ENCODE data around the gene IL17RE.
"Not testable (repeated sequence)": the region's sequence is repeated elsewhere in the genome, so short reads cannot be mapped to it uniquely, and the experiment has no call there.

DNA sequence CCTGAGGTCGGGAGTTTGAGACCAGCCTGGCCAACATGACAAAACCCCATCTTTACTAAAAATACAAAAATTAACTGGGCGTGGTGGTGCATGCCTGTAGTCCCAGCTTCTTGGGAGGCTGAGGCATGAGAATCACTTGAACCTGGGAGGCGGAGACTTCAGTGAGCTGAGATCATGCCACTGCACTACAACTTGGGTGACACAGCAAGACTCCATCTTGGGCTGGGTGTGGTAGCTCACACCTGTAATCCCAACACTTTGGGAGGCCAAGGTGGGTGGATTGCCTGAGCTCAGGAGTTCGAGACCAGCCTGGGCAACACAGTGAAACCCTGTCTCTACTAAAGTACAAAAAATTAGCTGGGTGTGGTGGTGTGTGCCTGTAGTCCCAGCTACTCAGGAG is 26.4 kb upstream of the IL17RE start:
- not testable (repeated sequence) for TF ChIP-seq YY1 (tag by site-specific recombination; IDR thresholded peaks at IDR 0.05); ZBTB8A (tag by site-specific recombination; IDR thresholded peaks at IDR 0.05); ZNF16 (tag by site-specific recombination; IDR thresholded peaks at IDR 0.05; ENCODE audit: low read depth); ZNF558 (tag by site-specific recombination; IDR thresholded peaks at IDR 0.05); GLIS1 (tag by site-specific recombination; IDR thresholded peaks at IDR 0.05); ZBTB48 (tag by site-specific recombination; IDR thresholded peaks at IDR 0.05)
- TF ChIP-seq, protein P1, sequence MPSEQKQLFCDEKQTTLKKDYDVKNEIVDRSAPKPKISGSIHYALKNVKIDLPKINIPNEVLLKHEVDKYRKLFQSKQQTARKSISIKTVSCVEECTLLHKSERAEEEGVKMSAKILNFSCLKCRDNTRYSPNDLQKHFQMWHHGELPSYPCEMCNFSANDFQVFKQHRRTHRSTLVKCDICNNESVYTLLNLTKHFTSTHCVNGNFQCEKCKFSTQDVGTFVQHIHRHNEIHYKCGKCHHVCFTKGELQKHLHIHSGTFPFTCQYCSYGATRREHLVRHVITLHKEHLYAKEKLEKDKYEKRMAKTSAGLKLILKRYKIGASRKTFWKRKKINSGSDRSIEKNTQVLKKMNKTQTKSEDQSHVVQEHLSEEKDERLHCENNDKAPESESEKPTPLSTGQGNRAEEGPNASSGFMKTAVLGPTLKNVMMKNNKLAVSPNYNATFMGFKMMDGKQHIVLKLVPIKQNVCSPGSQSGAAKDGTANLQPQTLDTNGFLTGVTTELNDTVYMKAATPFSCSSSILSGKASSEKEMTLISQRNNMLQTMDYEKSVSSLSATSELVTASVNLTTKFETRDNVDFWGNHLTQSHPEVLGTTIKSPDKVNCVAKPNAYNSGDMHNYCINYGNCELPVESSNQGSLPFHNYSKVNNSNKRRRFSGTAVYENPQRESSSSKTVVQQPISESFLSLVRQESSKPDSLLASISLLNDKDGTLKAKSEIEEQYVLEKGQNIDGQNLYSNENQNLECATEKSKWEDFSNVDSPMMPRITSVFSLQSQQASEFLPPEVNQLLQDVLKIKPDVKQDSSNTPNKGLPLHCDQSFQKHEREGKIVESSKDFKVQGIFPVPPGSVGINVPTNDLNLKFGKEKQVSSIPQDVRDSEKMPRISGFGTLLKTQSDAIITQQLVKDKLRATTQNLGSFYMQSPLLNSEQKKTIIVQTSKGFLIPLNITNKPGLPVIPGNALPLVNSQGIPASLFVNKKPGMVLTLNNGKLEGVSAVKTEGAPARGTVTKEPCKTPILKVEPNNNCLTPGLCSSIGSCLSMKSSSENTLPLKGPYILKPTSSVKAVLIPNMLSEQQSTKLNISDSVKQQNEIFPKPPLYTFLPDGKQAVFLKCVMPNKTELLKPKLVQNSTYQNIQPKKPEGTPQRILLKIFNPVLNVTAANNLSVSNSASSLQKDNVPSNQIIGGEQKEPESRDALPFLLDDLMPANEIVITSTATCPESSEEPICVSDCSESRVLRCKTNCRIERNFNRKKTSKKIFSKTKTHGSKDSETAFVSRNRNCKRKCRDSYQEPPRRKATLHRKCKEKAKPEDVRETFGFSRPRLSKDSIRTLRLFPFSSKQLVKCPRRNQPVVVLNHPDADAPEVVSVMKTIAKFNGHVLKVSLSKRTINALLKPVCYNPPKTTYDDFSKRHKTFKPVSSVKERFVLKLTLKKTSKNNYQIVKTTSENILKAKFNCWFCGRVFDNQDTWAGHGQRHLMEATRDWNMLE (tag by site-specific recombination; conservative IDR thresholded peaks at IDR 0.05; ENCODE audit: low read depth) = not testable (repeated sequence)
- TF ChIP-seq, protein P2, sequence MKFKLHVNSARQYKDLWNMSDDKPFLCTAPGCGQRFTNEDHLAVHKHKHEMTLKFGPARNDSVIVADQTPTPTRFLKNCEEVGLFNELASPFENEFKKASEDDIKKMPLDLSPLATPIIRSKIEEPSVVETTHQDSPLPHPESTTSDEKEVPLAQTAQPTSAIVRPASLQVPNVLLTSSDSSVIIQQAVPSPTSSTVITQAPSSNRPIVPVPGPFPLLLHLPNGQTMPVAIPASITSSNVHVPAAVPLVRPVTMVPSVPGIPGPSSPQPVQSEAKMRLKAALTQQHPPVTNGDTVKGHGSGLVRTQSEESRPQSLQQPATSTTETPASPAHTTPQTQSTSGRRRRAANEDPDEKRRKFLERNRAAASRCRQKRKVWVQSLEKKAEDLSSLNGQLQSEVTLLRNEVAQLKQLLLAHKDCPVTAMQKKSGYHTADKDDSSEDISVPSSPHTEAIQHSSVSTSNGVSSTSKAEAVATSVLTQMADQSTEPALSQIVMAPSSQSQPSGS (tag by site-specific recombination; IDR thresholded peaks at IDR 0.05; ENCODE audit: low read depth) = not testable (repeated sequence)
- TF ChIP-seq, protein P3, sequence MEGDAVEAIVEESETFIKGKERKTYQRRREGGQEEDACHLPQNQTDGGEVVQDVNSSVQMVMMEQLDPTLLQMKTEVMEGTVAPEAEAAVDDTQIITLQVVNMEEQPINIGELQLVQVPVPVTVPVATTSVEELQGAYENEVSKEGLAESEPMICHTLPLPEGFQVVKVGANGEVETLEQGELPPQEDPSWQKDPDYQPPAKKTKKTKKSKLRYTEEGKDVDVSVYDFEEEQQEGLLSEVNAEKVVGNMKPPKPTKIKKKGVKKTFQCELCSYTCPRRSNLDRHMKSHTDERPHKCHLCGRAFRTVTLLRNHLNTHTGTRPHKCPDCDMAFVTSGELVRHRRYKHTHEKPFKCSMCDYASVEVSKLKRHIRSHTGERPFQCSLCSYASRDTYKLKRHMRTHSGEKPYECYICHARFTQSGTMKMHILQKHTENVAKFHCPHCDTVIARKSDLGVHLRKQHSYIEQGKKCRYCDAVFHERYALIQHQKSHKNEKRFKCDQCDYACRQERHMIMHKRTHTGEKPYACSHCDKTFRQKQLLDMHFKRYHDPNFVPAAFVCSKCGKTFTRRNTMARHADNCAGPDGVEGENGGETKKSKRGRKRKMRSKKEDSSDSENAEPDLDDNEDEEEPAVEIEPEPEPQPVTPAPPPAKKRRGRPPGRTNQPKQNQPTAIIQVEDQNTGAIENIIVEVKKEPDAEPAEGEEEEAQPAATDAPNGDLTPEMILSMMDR (tag by site-specific recombination; IDR thresholded peaks at IDR 0.05) = not testable (repeated sequence)
